H1 (cell line): ENCODE results near the gene IDE. TPM values are rescaled to one million over a fixed set of nuclear protein-coding genes. Genes with fewer than 3 reads are reported as not detected.

Source experiments
- CTCF ChIA-PET: fragments of 300-600 bp; sonication (Branson Sonifier 250); formaldehyde crosslinking; loops from one replicate; lab custom pipeline; 2021; ENCODE audit not compliant: partially characterized antibody; lab: Charles Lee
- POLR2A ChIA-PET: fragments of 300-600 bp; sonication (Branson Sonifier 250); formaldehyde crosslinking; loops from one replicate; lab custom pipeline; 2021; ENCODE audit warnings: inconsistent platforms; ENCODE audit not compliant: partially characterized antibody; lab: Charles Lee
- DNase-seq, 2 experiments: peaks; one replicate each; pipeline versions ENCODE4 v3.0.0 to v3.0.0-alpha.2; 2010 to 2022; ENCODE audit warnings: low spot score in 2 of 2, low read depth in 1 of 2, mixed read lengths in 1 of 2
- FAIRE-seq: peaks from 2 replicates; lab custom pipeline; 2011; peaks lifted over from hg19 to GRCh38; lab: Jason Lieb, UNC
- H2AFZ ChIP-seq: 2 replicates; pipeline ENCODE4 v1.8.1; 2012; ENCODE audit warnings: low read length, inconsistent platforms
- H2AK5ac ChIP-seq: 2 replicates; pipeline ENCODE4 v1.6.1; 2013; ENCODE audit warnings: low read depth, low read length
- H2BK120ac ChIP-seq: replicated peaks from 2 replicates; pipeline ENCODE3; 2013; ENCODE audit warnings: low read depth, low read length, inconsistent platforms
- H2BK12ac ChIP-seq: 2 replicates; pipeline ENCODE4 v1.6.1; 2013; ENCODE audit warnings: low read depth, low read length
- H2BK15ac ChIP-seq: 2 replicates; pipeline ENCODE4 v1.6.1; 2013; ENCODE audit warnings: low read length
- H2BK20ac ChIP-seq: 2 replicates; pipeline ENCODE4 v1.6.1; 2013; ENCODE audit warnings: low read length
- H2BK5ac ChIP-seq: 2 replicates; pipeline ENCODE4 v1.6.1; 2013; ENCODE audit warnings: low read depth, low read length
- H3K14ac ChIP-seq: 2 replicates; pipeline ENCODE4 v1.6.1; 2013; ENCODE audit warnings: inconsistent platforms; ENCODE audit not compliant: insufficient read length
- H3K18ac ChIP-seq: 2 replicates; pipeline ENCODE4 v1.6.1; 2013; ENCODE audit warnings: low read length; ENCODE audit errors: extremely low read depth
- H3K23ac ChIP-seq: 2 replicates; pipeline ENCODE4 v1.6.1; 2013; ENCODE audit warnings: inconsistent platforms; ENCODE audit not compliant: insufficient read length
- H3K23me2 ChIP-seq: 2 replicates; pipeline ENCODE4 v1.6.1; 2013; ENCODE audit warnings: low read depth, low read length
- H3K27ac ChIP-seq: 2 replicates; pipeline ENCODE4 v1.6.1; 2011; ENCODE audit warnings: low read depth, low read length, inconsistent platforms
- H3K27me3 ChIP-seq, 4 experiments: replicated peaks in 1 of 4; 1 replicate in 1 of 4; 2 replicates in 3 of 4; pipeline versions ENCODE4 v1.6.1 to v1.8.1; 2011 to 2013; ENCODE audit warnings: low read length in 3 of 4, mild to moderate bottlenecking in 3 of 4, inconsistent platforms in 2 of 4, mixed read lengths in 2 of 4, moderate library complexity in 1 of 4; ENCODE audit not compliant: control insufficient read depth in 3 of 4, insufficient read depth in 3 of 4; ENCODE audit errors: extremely low read depth in 1 of 4
- H3K36me3 ChIP-seq, 4 experiments: 2 replicates each; pipeline versions ENCODE4 v1.6.1 to v1.8.1; 2011 to 2013; ENCODE audit warnings: mild to moderate bottlenecking in 4 of 4, low read length in 3 of 4, moderate library complexity in 2 of 4, control low read depth in 1 of 4, inconsistent platforms in 1 of 4; ENCODE audit not compliant: insufficient read depth in 4 of 4, control insufficient read depth in 2 of 4
- H3K4ac ChIP-seq: replicated peaks from 2 replicates; pipeline ENCODE3; 2013; ENCODE audit warnings: low read length, low read depth, mixed read lengths, inconsistent platforms; ENCODE audit not compliant: insufficient read length
- H3K4me1 ChIP-seq, 4 experiments: replicated peaks in 1 of 4; 1 replicate in 1 of 4; 2 replicates in 3 of 4; pipeline versions ENCODE4 v1.6.1 to v1.8.1; 2011 to 2013; ENCODE audit warnings: low read length in 3 of 4, inconsistent platforms in 2 of 4, mixed read lengths in 1 of 4; ENCODE audit not compliant: insufficient read depth in 4 of 4, control insufficient read depth in 3 of 4
- H3K4me2 ChIP-seq, 2 experiments: 2 replicates each; pipeline versions ENCODE4 v1.6.1 to v1.8.1; 2011 to 2013; ENCODE audit warnings: low read depth in 2 of 2, low read length in 2 of 2, control low read depth in 1 of 2, inconsistent platforms in 1 of 2, mild to moderate bottlenecking in 1 of 2; ENCODE audit not compliant: insufficient read depth in 1 of 2
- H3K4me3 ChIP-seq, 4 experiments: fragments of 200-600, 300-600 bp in 1 of 4; sonication (generic), shearing (Covaris generic), sonication (Bioruptor Twin) in 1 of 4; 2 replicates each; pipeline versions ENCODE4 v1.5.1 to v1.8.1; 2011 to 2016; ENCODE audit warnings: low read length in 4 of 4, low read depth in 3 of 4, control low read depth in 2 of 4, inconsistent platforms in 2 of 4, mild to moderate bottlenecking in 2 of 4, mixed read lengths in 1 of 4, moderate library complexity in 1 of 4; ENCODE audit not compliant: insufficient read depth in 2 of 4; ENCODE audit errors: extremely low read depth in 1 of 4
- H3K56ac ChIP-seq: replicated peaks from 2 replicates; pipeline ENCODE3; 2013; ENCODE audit warnings: low read depth, mild to moderate bottlenecking, mixed read lengths, low read length, inconsistent platforms; ENCODE audit not compliant: insufficient read length
- H3K79me1 ChIP-seq: 2 replicates; pipeline ENCODE4 v1.6.1; 2013; ENCODE audit warnings: low read depth, low read length, control low read depth
- H3K79me2 ChIP-seq, 2 experiments: 2 replicates each; pipeline versions ENCODE4 v1.6.1 to v1.8.1; 2012 to 2013; ENCODE audit warnings: low read length in 2 of 2, mild to moderate bottlenecking in 2 of 2, inconsistent platforms in 1 of 2; ENCODE audit not compliant: insufficient read depth in 2 of 2, control insufficient read depth in 1 of 2
- H3K9ac ChIP-seq, 4 experiments: replicated peaks in 1 of 4; 1 replicate in 1 of 4; 2 replicates in 3 of 4; pipeline versions ENCODE4 v1.6.1 to v1.8.1; 2011 to 2013; ENCODE audit warnings: low read depth in 3 of 4, low read length in 3 of 4, control low read depth in 2 of 4, mild to moderate bottlenecking in 2 of 4, moderate library complexity in 2 of 4, inconsistent platforms in 1 of 4; ENCODE audit errors: extremely low read depth in 1 of 4
- H3K9me3 ChIP-seq, 2 experiments: 2 replicates each; pipeline versions ENCODE4 v1.6.1 to v1.8.1; 2012 to 2013; ENCODE audit warnings: mild to moderate bottlenecking in 2 of 2, moderate library complexity in 2 of 2, control low read depth in 1 of 2, inconsistent platforms in 1 of 2, low read depth in 1 of 2, low read length in 1 of 2, mixed read lengths in 1 of 2; ENCODE audit not compliant: insufficient read depth in 2 of 2
- H4K20me1 ChIP-seq, 2 experiments: replicated peaks in 1 of 2; 2 replicates each; pipeline versions ENCODE3 to v1.8.1; 2011 to 2013; ENCODE audit warnings: inconsistent platforms in 2 of 2, low read length in 2 of 2, mild to moderate bottlenecking in 1 of 2; ENCODE audit not compliant: insufficient read depth in 2 of 2, control insufficient read depth in 1 of 2
- H4K5ac ChIP-seq: 2 replicates; pipeline ENCODE4 v1.6.1; 2013; ENCODE audit warnings: low read length, low read depth, mixed read lengths, inconsistent platforms; ENCODE audit not compliant: insufficient read length
- H4K8ac ChIP-seq: 2 replicates; pipeline ENCODE4 v1.8.0; 2013; ENCODE audit warnings: mild to moderate bottlenecking, moderate library complexity, low read length, inconsistent platforms; ENCODE audit not compliant: insufficient read depth; ENCODE audit errors: extremely low read depth
- H4K91ac ChIP-seq: replicated peaks from 2 replicates; pipeline ENCODE3; 2013; ENCODE audit warnings: low read length, mixed read lengths, inconsistent platforms; ENCODE audit not compliant: insufficient read length
- BCL11A ChIP-seq, 2 experiments: IDR thresholded peaks; one replicate each; pipeline ENCODE4 v1.6.1; 2011; ENCODE audit warnings: low read depth in 2 of 2, low read length in 2 of 2, mild to moderate bottlenecking in 2 of 2
- CBX8 ChIP-seq: fragments of 300-800, 300-1000 bp; sonication (generic); IDR thresholded peaks from 2 replicates; pipeline ENCODE4 v1.7.1; 2016; ENCODE audit warnings: low read depth, low read length, borderline replicate concordance
- CHD1 ChIP-seq: IDR thresholded peaks from 2 replicates; pipeline ENCODE4 v1.6.1; 2012; ENCODE audit warnings: low read depth, low read length, improper control_type of control experiment
- GTF2F1 ChIP-seq: IDR thresholded peaks from 2 replicates; pipeline ENCODE4 v1.6.1; 2012; ENCODE audit warnings: low read depth, low read length, improper control_type of control experiment, borderline replicate concordance
- JUND ChIP-seq: IDR thresholded peaks from 2 replicates; pipeline ENCODE4 v1.6.1; 2011; ENCODE audit warnings: mild to moderate bottlenecking, improper control_type of control experiment, low read length
- KDM1A ChIP-seq: fragments of 200-600, 300-600 bp; sonication (generic); IDR thresholded peaks from 2 replicates; pipeline ENCODE4 v1.7.1; 2016; ENCODE audit warnings: mild to moderate bottlenecking, low read length, borderline replicate concordance
- KDM5A ChIP-seq: fragments of 200-600 bp; IDR thresholded peaks from 2 replicates; pipeline ENCODE4 v1.7.1; 2012; ENCODE audit warnings: mild to moderate bottlenecking, low read length, inconsistent platforms, mixed read lengths
- RAD21 ChIP-seq, 2 experiments: IDR thresholded peaks in 1 of 2; conservative IDR thresholded peaks in 1 of 2; 2 replicates each; pipeline ENCODE4 v1.6.1; 2011; ENCODE audit warnings: low read depth in 2 of 2, low read length in 2 of 2, improper control_type of control experiment in 1 of 2, inconsistent platforms in 1 of 2, mild to moderate bottlenecking in 1 of 2, moderate library complexity in 1 of 2
- TEAD4 ChIP-seq: IDR thresholded peaks from 2 replicates; pipeline ENCODE4 v1.6.1; 2012; ENCODE audit warnings: low read depth, low read length, inconsistent platforms, mixed read lengths
- WGBS, 2 experiments: shearing (Covaris generic) in 1 of 2; methylation state at CpG; one replicate each; pipeline versions ENCODE4 v1.1.6 to v1.1.7; 2013 to 2015; ENCODE audit warnings: low lambda C conversion rate in 2 of 2, mixed read lengths in 2 of 2, inconsistent platforms in 1 of 2, low coverage in 1 of 2, missing lambda C conversion rate in 1 of 2; ENCODE audit not compliant: insufficient replicate concordance in 2 of 2, insufficient coverage in 1 of 2, insufficient read length in 1 of 2; ENCODE audit errors: extremely low coverage in 1 of 2, missing lambda C conversion rate in 1 of 2; 5-methylcytosine and 5-hydroxymethylcytosine counted together
- polyA plus RNA-seq, 7 experiments: library from polyadenylated mRNA; depleted of rRNA in 3 of 7; stranded (reverse) in 5 of 7; unstranded in 2 of 7; fragments of >200 nt in 5 of 7; fragments of 200-250 nt in 2 of 7; gene quantifications; 1 replicate in 5 of 7; 2 replicates in 1 of 7; 4 replicates in 1 of 7; pipeline versions ENCODE4 v1.2.1 to v1.2.3, GENCODE V29; 2011 to 2013; ENCODE audit warnings: missing spikeins in 2 of 7, mixed read lengths in 2 of 7
- total RNA-seq: library from RNA; stranded (reverse); fragmentation: NEBNext Ultra II Directional; extraction: Animal tissue kit (Norgen Biotek cat#: 25700); gene quantifications from 2 replicates; pipeline ENCODE4 v1.2.1, GENCODE V29; 2021
- TF ChIP-seq, protein P1 (sequence below): IDR thresholded peaks from 2 replicates; pipeline ENCODE4 v1.6.1; 2012; ENCODE audit warnings: low read length, inconsistent platforms
- TF ChIP-seq, protein P2 (sequence below): IDR thresholded peaks from 2 replicates; pipeline ENCODE4 v1.6.1; 2011; ENCODE audit warnings: low read depth, mild to moderate bottlenecking, low read length; ENCODE audit not compliant: insufficient read depth

Gene IDE
- total and polyA plus RNA-seq, 2 of the 8 experiments (the other 6 are each of a cell fraction or from before 2014, with no cell fraction given) = 12.7 to 52.7 TPM

DNA sequence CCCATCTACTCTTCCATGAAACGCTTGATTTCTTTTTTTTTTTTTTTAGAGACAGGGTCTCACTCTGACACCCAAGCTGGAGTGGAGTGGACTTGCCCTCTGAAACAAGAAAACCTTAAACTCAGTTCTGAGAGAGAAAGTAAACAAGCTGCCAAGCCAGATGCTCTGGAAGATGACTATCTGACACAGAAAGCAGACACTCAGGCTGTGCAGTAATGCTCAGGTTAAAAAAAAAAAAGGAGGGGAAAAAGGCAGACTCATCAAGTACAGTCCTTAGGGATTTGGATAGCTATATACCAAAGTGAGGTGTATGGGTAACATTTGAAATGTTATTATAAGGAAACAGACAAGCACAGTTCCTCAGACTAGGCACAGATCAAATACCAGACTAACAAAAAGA is 80.5 kb downstream of the IDE start:
- Histone ChIP-seq H4K5ac (no peak overlapping the region), H3K9ac (no peak overlapping the region), H3K14ac (no peak overlapping the region), H2BK120ac (no peak overlapping the region), H3K56ac (no peak overlapping the region), H3K36me3 (peaks cover 2 to 24% (median 15%) of the 10 kb centered on the region in 4 experiments; a peak in 7 of 8 replicates), H3K27ac (no peak overlapping the region), H4K8ac (no peak overlapping the region), H4K91ac (no peak overlapping the region), H2BK12ac (no peak overlapping the region), H2AK5ac (no peak overlapping the region), H3K79me2 (no peaks in the 10 kb centered on the region), H2BK15ac (no peak overlapping the region), H3K9me3 (no peaks in the 10 kb centered on the region), H2AFZ (no peak overlapping the region), H3K23me2 (no peaks in the 10 kb centered on the region), H3K4ac (no peak overlapping the region), H3K23ac (no peak overlapping the region), H3K18ac (no peak overlapping the region), H2BK20ac (no peak overlapping the region), H3K4me1 (no peaks in the 10 kb centered on the region), H3K79me1 (no peaks in the 10 kb centered on the region), H2BK5ac (no peak overlapping the region), H3K4me3 (no peak overlapping the region), H3K27me3 (no peaks in the 10 kb centered on the region), H4K20me1 (no peaks in the 10 kb centered on the region), H3K4me2 (no peak overlapping the region)
- DNase-seq (no peak), FAIRE-seq (no peak)
- WGBS, 2 experiments = 89% methylated on average over 1 of the region's 1 CpG; no CpG with 5 or more reads in 1 of the 2 experiments
- ChIA-PET CTCF (no interaction called here), POLR2A (interaction anchor here (0.8 kb wide), 1 partner anchor 201 kb away, joined by 3 read pairs; no protein-coding TSS in a partner anchor)
- TF ChIP-seq KDM1A = no peak
- TF ChIP-seq JUND = no peak
- TF ChIP-seq, protein P1, sequence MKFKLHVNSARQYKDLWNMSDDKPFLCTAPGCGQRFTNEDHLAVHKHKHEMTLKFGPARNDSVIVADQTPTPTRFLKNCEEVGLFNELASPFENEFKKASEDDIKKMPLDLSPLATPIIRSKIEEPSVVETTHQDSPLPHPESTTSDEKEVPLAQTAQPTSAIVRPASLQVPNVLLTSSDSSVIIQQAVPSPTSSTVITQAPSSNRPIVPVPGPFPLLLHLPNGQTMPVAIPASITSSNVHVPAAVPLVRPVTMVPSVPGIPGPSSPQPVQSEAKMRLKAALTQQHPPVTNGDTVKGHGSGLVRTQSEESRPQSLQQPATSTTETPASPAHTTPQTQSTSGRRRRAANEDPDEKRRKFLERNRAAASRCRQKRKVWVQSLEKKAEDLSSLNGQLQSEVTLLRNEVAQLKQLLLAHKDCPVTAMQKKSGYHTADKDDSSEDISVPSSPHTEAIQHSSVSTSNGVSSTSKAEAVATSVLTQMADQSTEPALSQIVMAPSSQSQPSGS = no peak
- no peak for TF ChIP-seq RAD21 (IDR thresholded peaks at IDR 0.05 in 1 of 2, conservative IDR thresholded peaks at IDR 0.05 in 1 of 2; ENCODE audit: low read depth in 2 of 2, low read length in 2 of 2)
- TF ChIP-seq, protein P2, sequence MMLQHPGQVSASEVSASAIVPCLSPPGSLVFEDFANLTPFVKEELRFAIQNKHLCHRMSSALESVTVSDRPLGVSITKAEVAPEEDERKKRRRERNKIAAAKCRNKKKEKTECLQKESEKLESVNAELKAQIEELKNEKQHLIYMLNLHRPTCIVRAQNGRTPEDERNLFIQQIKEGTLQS = no peak
- no peak for TF ChIP-seq TEAD4
- no peak for TF ChIP-seq GTF2F1
- no peak for TF ChIP-seq CHD1
- no peak for TF ChIP-seq KDM5A
- no peak for TF ChIP-seq BCL11A (IDR thresholded peaks at IDR 0.05; ENCODE audit: low read depth in 2 of 2, low read length in 2 of 2)
- TF ChIP-seq CBX8 = no peak
